IMR-90 (cell line): ENCODE measurements around the gene FNDC3B. TPM values are rescaled to one million over a fixed set of nuclear protein-coding genes. Genes with fewer than 3 reads are reported as not detected.

Experiments used
- ATAC-seq: fragments of 200-7000 bp; cut with Tn5 transposase; 2 replicates; pipeline ENCODE4 v1.9.1; 2020; ENCODE audit warnings: low read depth, mild to moderate bottlenecking, moderate library complexity
- BruUV-seq: library from RNA; stranded (reverse); fragments of 400-500 nt; replicated peaks from 2 replicates; lab custom pipeline; 2021; lab: Mats Ljungman, UMichigan
- CTCF ChIA-PET: fragments of 300-600 bp; formaldehyde crosslinking; extraction: SDS; loops from one replicate; lab custom pipeline; 2021; ENCODE audit warnings: antibody characterized with exemption; lab: Yijun Ruan, JAX
- POLR2A ChIA-PET: fragments of 300-600 bp; sonication (Branson Sonifier 250); formaldehyde crosslinking; loops from one replicate; lab custom pipeline; 2022; ENCODE audit warnings: antibody characterized with exemption; ENCODE audit not compliant: unreplicated experiment; lab: Charles Lee
- DNase-seq: peaks from one replicate; pipeline ENCODE4 v3.0.0; 2013
- H2AFZ ChIP-seq: replicated peaks from 2 replicates; pipeline ENCODE3; 2013; ENCODE audit warnings: low read length, mild to moderate bottlenecking; ENCODE audit not compliant: poor library complexity
- H2AK5ac ChIP-seq: 2 replicates; pipeline ENCODE4 v1.6.1; 2013; ENCODE audit warnings: low read depth, low read length, inconsistent platforms
- H2AK9ac ChIP-seq: replicated peaks from 2 replicates; pipeline ENCODE3; 2013; ENCODE audit warnings: mild to moderate bottlenecking, low read depth, low read length, moderate library complexity; ENCODE audit not compliant: poor library complexity
- H2BK120ac ChIP-seq: 2 replicates; pipeline ENCODE4 v1.6.1; 2013; ENCODE audit warnings: low read depth, low read length, inconsistent platforms
- H2BK15ac ChIP-seq: 3 replicates; pipeline ENCODE4 v1.6.1; 2013; ENCODE audit warnings: low read depth, low read length, inconsistent platforms
- H2BK20ac ChIP-seq: 2 replicates; pipeline ENCODE4 v1.6.1; 2013; ENCODE audit warnings: low read depth, mild to moderate bottlenecking, inconsistent platforms, low read length, moderate library complexity
- H2BK5ac ChIP-seq: 2 replicates; pipeline ENCODE4 v1.6.1; 2013; ENCODE audit warnings: mild to moderate bottlenecking, low read depth, low read length, inconsistent platforms; ENCODE audit not compliant: poor library complexity, severe bottlenecking
- H3K14ac ChIP-seq: replicated peaks from 2 replicates; pipeline ENCODE4 v1.6.1; 2013; ENCODE audit warnings: low read depth, low read length, inconsistent platforms
- H3K18ac ChIP-seq: 2 replicates; pipeline ENCODE4 v1.6.1; 2013; ENCODE audit warnings: low read depth, low read length, control low read depth
- H3K23ac ChIP-seq: 2 replicates; pipeline ENCODE4 v1.6.1; 2013; ENCODE audit warnings: low read depth, low read length, inconsistent platforms
- H3K27ac ChIP-seq: 2 replicates; pipeline ENCODE4 v1.5.1; 2013; ENCODE audit warnings: mild to moderate bottlenecking, control low read depth, low read length; ENCODE audit not compliant: insufficient read depth
- H3K27me3 ChIP-seq: 2 replicates; pipeline ENCODE4 v1.6.1; 2013; ENCODE audit warnings: low read length; ENCODE audit not compliant: control insufficient read depth, insufficient read depth
- H3K36me3 ChIP-seq: 2 replicates; pipeline ENCODE4 v1.6.1; 2013; ENCODE audit warnings: low read length, mixed read lengths; ENCODE audit not compliant: control insufficient read depth, insufficient read depth
- H3K4ac ChIP-seq: 2 replicates; pipeline ENCODE4 v1.6.1; 2013; ENCODE audit warnings: low read depth, low read length, inconsistent platforms
- H3K4me1 ChIP-seq: 2 replicates; pipeline ENCODE4 v1.6.1; 2013; ENCODE audit warnings: low read length, mixed read lengths; ENCODE audit not compliant: control insufficient read depth, insufficient read depth
- H3K4me2 ChIP-seq: 2 replicates; pipeline ENCODE4 v1.6.1; 2013; ENCODE audit warnings: low read depth, mild to moderate bottlenecking, control low read depth, low read length, moderate library complexity
- H3K4me3 ChIP-seq: 2 replicates; pipeline ENCODE4 v1.5.1; 2013; ENCODE audit warnings: low read depth, mild to moderate bottlenecking, control low read depth, low read length, moderate library complexity; ENCODE audit not compliant: insufficient read depth
- H3K56ac ChIP-seq: 2 replicates; pipeline ENCODE4 v1.6.1; 2013; ENCODE audit warnings: low read length, inconsistent platforms; ENCODE audit not compliant: insufficient read depth; ENCODE audit errors: extremely low read depth
- H3K79me1 ChIP-seq, 2 experiments: 2 replicates each; pipeline ENCODE4 v1.6.1; 2013; ENCODE audit warnings: low read length in 2 of 2, inconsistent platforms in 1 of 2, low read depth in 1 of 2
- H3K9ac ChIP-seq: 2 replicates; pipeline ENCODE4 v1.6.1; 2013; ENCODE audit warnings: low read depth, low read length, control low read depth
- H3K9me1 ChIP-seq: 2 replicates; pipeline ENCODE4 v1.6.1; 2013; ENCODE audit warnings: low read length, inconsistent platforms; ENCODE audit not compliant: insufficient read depth
- H3K9me3 ChIP-seq: 2 replicates; pipeline ENCODE4 v1.6.1; 2013; ENCODE audit warnings: low read length; ENCODE audit not compliant: control insufficient read depth, insufficient read depth
- H4K20me1 ChIP-seq: 2 replicates; pipeline ENCODE4 v1.6.1; 2013; ENCODE audit warnings: low read length, inconsistent platforms; ENCODE audit not compliant: insufficient read depth
- H4K5ac ChIP-seq: 2 replicates; pipeline ENCODE4 v1.6.1; 2013; ENCODE audit warnings: mild to moderate bottlenecking, low read depth, low read length, control low read depth
- H4K8ac ChIP-seq, 2 experiments: 2 replicates each; pipeline ENCODE4 v1.6.1; 2013; ENCODE audit warnings: low read depth in 2 of 2, low read length in 2 of 2, control low read depth in 1 of 2, inconsistent platforms in 1 of 2
- H4K91ac ChIP-seq: 2 replicates; pipeline ENCODE4 v1.6.1; 2013; ENCODE audit warnings: low read depth, low read length, inconsistent platforms; ENCODE audit not compliant: insufficient read depth
- CHD1 ChIP-seq: IDR thresholded peaks from 2 replicates; pipeline ENCODE4 v1.6.1; 2012; ENCODE audit warnings: low read depth, low read length, improper control_type of control experiment
- CTCF ChIP-seq: conservative IDR thresholded peaks from 2 replicates; pipeline ENCODE4 v1.5.1; 2012; ENCODE audit warnings: mild to moderate bottlenecking, low read depth, low read length, improper control_type of control experiment
- ELK1 ChIP-seq: fragments of 150-350 bp; IDR thresholded peaks from 2 replicates; pipeline ENCODE4 v1.6.1; 2016; ENCODE audit warnings: low read depth, mild to moderate bottlenecking, low read length, moderate library complexity, borderline replicate concordance
- MAFK ChIP-seq: IDR thresholded peaks from 2 replicates; pipeline ENCODE4 v1.6.1; 2012; ENCODE audit warnings: low read depth, low read length, improper control_type of control experiment
- MAZ ChIP-seq: IDR thresholded peaks from 2 replicates; pipeline ENCODE4 v1.6.1; 2012; ENCODE audit warnings: low read depth, mild to moderate bottlenecking, low read length, improper control_type of control experiment, moderate library complexity, borderline replicate concordance
- MXI1 ChIP-seq: IDR thresholded peaks from 2 replicates; pipeline ENCODE4 v1.6.1; 2012; ENCODE audit warnings: low read depth, mild to moderate bottlenecking, low read length, moderate library complexity, borderline replicate concordance
- NFE2L2 ChIP-seq: fragments of 150-350 bp; IDR thresholded peaks from 2 replicates; pipeline ENCODE4 v1.6.1; 2016; ENCODE audit warnings: low read depth, mild to moderate bottlenecking, low read length
- POLR2A ChIP-seq: IDR thresholded peaks from 2 replicates; pipeline ENCODE4 v1.6.1; 2012; ENCODE audit warnings: mild to moderate bottlenecking, low read depth, low read length
- RAD21 ChIP-seq: IDR thresholded peaks from 2 replicates; pipeline ENCODE4 v1.6.1; 2012; ENCODE audit warnings: low read length, improper control_type of control experiment
- RCOR1 ChIP-seq: IDR thresholded peaks from 2 replicates; pipeline ENCODE4 v1.6.1; 2012; ENCODE audit warnings: mild to moderate bottlenecking, low read length, improper control_type of control experiment; ENCODE audit not compliant: insufficient replicate concordance
- RFX5 ChIP-seq: IDR thresholded peaks from 2 replicates; pipeline ENCODE4 v1.8.0; 2012; ENCODE audit warnings: low read depth, mild to moderate bottlenecking, low read length, moderate library complexity
- SMC3 ChIP-seq: fragments of 150-350 bp; IDR thresholded peaks from 2 replicates; pipeline ENCODE4 v1.6.1; 2016; ENCODE audit warnings: low read depth, mild to moderate bottlenecking, antibody characterized with exemption, low read length, moderate library complexity
- USF2 ChIP-seq: fragments of 150-350 bp; IDR thresholded peaks from 2 replicates; pipeline ENCODE4 v1.6.1; 2017; ENCODE audit warnings: mild to moderate bottlenecking, antibody characterized with exemption, low read length, low read depth
- WGBS, 2 experiments: methylation state at CpG; one replicate each; pipeline versions ENCODE4 v1.1.5 to v1.1.7; 2013; ENCODE audit warnings: missing lambda C conversion rate in 2 of 2; ENCODE audit not compliant: insufficient read length in 1 of 2; ENCODE audit errors: extremely low coverage in 2 of 2; 5-methylcytosine and 5-hydroxymethylcytosine counted together
- dilution Hi-C: fragments of 300-500 bp; cut with HindIII; formaldehyde crosslinking; loops from one replicate; pipeline ENCODE4 v1.14.3; 2018; ENCODE audit warnings: low sequenced_read_pairs; ENCODE audit not compliant: unreplicated experiment
- in situ Hi-C: fragments of 300-500 bp; cut with MboI; formaldehyde crosslinking; loops from 3 replicates; pipeline ENCODE4 v1.14.3; 2019; ENCODE audit warnings: low sequenced_read_pairs, inconsistent platforms, mixed read lengths
- intact Hi-C: fragments of 100-400 bp; cut with micrococcal nuclease; formaldehyde crosslinking; loops from 2 replicates; pipeline ENCODE4 v1.10.0; 2022
- polyA plus RNA-seq, 3 experiments: library from polyadenylated mRNA; depleted of rRNA; stranded (reverse); fragments of >200 nt; gene quantifications; 2 replicates each; pipeline ENCODE4 v1.2.3, GENCODE V29; 2012; ENCODE audit warnings: low replicate concordance in 1 of 3
- total RNA-seq: library from RNA; depleted of rRNA; stranded (reverse); fragments of >200 nt; gene quantifications from 2 replicates; pipeline ENCODE4 v1.2.3, GENCODE V29; 2012

FNDC3B gene
- total and polyA plus RNA-seq, 2 of the 4 experiments (the other 2 are of a cell fraction) = 23.9 to 150 TPM

DNA sequence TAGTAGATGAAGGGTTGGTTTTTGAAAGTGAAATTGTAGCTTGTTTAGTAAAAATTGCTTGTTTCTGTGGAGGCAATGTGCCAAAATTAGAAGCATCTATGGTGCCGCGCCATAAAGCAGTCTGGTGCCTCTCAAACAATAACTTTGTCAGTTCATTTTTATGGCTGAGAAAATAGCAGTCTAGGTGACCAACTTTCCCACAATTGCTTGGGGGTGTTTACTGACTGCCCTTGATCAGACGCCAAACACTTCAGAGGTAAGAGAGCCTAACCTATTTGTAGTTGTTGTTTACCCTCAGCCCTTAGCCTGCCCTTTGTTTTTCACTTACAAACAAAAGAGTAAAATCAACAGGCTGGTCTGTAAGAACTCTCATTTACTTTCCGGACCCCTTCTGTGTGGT, 174.5 kb downstream of the FNDC3B start:
- Histone ChIP-seq H3K27ac (no peak overlapping the region), H2BK15ac (no peak overlapping the region), H2BK20ac (no peak overlapping the region), H3K4me2 (no peak overlapping the region), H3K4me1 (peaks cover 20% of the 10 kb centered on the region), H3K56ac (no peak overlapping the region), H3K79me1 (peaks cover 31 to 89% of the 10 kb centered on the region in 2 experiments), H3K9me3 (no peaks in the 10 kb centered on the region), H3K23ac (0 out of 2 replicates have a peak overlapping the region, but pooled peaks have one; percentile 14), H2AFZ (no peak overlapping the region), H3K36me3 (peaks cover 7% of the 10 kb centered on the region), H3K18ac (no peak overlapping the region), H3K4me3 (no peak overlapping the region), H3K27me3 (no peaks in the 10 kb centered on the region), H3K9me1 (peaks cover 37% of the 10 kb centered on the region), H2BK120ac (no peak overlapping the region), H4K91ac (no peak overlapping the region), H2BK5ac (no peak overlapping the region), H4K20me1 (peaks cover 87% of the 10 kb centered on the region), H3K9ac (no peak overlapping the region), H4K8ac (peak overlapping the region in 1 of 2 experiments; percentile 19; a peak in 1 of 4 replicates), H2AK9ac (no peak overlapping the region), H2AK5ac (no peak overlapping the region), H3K14ac (no peak overlapping the region), H3K4ac (no peak overlapping the region), H4K5ac (no peak overlapping the region)
- in situ Hi-C loops = no loop called here
- DNase-seq (no peak), ATAC-seq (no peak)
- no CpG with 5 or more reads among the region's 4 CpGs for WGBS, 2 experiments
- POLR2A ChIA-PET = no interaction called here
- dilution Hi-C loops = no loop called here
- intact Hi-C loops = no loop called here
- BruUV-seq = no TSS peak
- no peak for TF ChIP-seq SMC3
- no peak for TF ChIP-seq ELK1
- TF ChIP-seq NFE2L2 = no peak
- no peak for TF ChIP-seq POLR2A
- TF ChIP-seq MXI1 = no peak
- no peak for TF ChIP-seq MAFK
- TF ChIP-seq RFX5 = no peak
- TF ChIP-seq CTCF = no peak
- no peak for TF ChIP-seq RCOR1
- no peak for TF ChIP-seq MAZ
- no peak for TF ChIP-seq CHD1
- TF ChIP-seq RAD21 = no peak
- TF ChIP-seq USF2 = no peak
- CTCF ChIA-PET = no interaction called here
